CD4-positive, alpha-beta T cell treated with Interleukin-21 for 1 hour (primary cell): ENCODE results near the gene LRP1B.

Source experiments
- DNase-seq: peaks from one replicate; pipeline ENCODE4 v3.0.0-alpha.2; 2020

Gene LRP1B

DNA sequence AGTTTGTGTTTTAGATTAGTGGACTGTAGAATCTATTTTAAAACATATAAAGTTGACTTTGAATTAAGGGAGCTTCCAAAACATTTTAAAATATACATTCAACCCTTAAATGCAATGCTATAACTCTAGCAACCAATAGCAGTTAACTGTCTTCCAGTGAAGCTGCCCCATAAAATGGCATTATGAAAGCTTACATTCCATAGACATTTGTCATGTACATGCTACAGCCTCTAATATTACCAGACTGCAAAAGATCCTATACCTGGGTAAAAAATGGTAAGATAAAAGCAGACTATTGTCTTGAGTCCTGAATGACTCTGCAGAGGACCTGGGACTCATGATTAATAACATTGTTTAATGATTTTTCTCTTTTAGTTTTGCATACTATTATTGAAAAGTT, 489.4 kb downstream of the LRP1B start:
- DNase-seq: no peak

GRCh38 chr2:141639809-141640208, 491.0 kb downstream of the LRP1B start:
- no peak for DNase-seq

GRCh38 chr2:141633132-141633531, 497.7 kb downstream of the LRP1B start:
- no peak for DNase-seq

GRCh38 chr2:141630407-141630930, 500.3 kb downstream of the LRP1B start:
- DNase-seq: no peak

- no peak for DNase-seq
These were observed 510.4 kb downstream of the LRP1B start for GRCh38 chr2:141620372-141620771.

DNA sequence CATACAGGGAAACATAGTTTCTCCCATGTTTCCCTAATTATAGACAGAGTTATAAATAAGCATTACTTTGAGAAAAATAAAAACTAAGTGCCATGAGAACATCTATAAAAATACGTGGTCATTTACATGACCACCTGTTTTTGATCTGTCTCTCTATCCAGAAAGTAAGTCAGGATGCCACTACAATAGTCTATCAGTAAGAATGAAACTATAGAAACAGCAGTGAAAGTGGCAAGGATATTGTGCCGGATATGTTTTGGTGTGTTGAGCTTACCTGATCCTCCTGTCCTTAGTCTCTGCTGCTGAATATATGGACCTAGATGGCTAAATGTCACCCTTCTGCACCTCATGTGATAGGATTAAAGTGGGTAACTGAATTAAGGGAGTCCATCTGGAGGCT, 512.4 kb downstream of the LRP1B start:
- DNase-seq: no peak

DNA sequence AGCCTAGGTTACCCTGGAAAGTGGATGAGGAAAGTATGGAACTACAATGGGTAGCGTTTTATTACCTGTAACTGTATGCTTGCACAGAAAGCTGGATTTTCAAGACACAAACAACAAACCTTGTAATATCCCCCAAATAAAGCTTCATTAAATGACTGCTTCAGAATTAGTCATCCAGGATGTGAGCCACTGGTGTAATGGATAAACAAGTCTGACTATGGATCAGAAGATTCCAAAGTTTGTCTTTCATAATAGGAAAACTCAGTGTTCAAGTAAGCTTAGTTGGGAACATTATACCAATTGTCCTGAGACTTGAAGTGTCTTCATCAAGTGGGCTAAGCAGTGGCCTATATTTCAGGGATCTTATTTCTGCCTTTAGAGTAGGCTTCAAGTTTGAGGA, 518.8 kb downstream of the LRP1B start:
- DNase-seq: no peak

DNA sequence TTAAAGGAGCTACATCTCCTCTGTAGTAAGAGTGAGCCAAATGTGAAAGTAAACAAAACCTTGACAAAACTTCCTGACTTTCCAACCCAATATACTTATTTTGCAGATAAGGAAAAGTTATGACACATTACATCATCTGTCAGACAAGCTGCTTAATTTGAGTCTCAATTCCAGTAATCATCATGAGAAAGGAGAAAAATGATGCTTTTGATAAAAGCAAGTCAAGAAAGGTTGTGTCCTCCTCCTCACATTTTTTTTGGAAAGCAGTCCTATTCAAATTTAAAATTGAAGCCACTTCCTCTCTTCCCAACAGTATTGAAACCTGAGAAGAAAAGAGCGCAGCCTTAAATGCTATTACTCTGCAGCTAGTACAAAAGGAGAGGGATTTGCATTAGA, 519.6 kb downstream of the LRP1B start:
- DNase-seq: no peak

- DNase-seq: no peak
These were observed 520.1 kb downstream of the LRP1B start for GRCh38 chr2:141610564-141611175.

DNA sequence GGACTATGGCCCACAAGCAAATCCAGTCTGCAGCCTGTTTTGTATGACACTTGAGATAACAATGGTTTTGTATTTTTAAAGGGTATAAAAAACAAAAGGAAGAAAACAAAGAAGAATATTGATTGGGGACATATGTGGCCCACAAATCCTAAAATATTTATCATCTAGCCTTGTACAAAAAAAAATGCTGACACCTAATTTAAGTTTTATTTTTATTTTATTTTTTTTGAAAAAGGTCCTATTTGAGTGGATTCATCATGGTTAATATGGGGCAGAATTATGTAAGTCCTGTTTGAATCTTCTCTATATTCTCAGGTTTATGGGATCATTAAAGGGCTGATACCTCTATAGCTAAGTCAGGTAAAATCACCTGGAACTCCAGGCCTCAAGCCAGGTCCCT, 525.7 kb downstream of the LRP1B start:
- DNase-seq: no peak

GRCh38 chr2:141601511-141602152, 529.2 kb downstream of the LRP1B start:
- no peak for DNase-seq

DNA sequence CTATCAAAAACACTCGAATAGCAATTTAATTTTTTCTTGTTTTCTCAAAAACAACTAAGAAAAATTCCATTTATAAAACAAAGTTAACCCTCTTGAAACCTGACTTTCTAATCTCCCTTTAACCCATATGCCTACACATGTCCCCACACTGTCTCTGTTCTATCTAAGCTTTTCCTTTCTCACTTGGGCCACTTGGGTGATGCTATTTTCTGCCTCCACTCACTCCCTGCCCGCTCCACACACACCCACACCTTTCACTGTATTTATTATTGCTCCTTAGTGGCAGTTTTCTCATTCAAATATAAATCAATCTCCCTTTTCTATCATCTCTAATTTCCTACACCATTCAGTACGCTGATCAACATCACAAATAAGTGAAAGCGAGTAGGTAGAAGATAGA, 531.1 kb downstream of the LRP1B start:
- DNase-seq: no peak

GRCh38 chr2:141598982-141599381, 531.8 kb downstream of the LRP1B start:
- no peak for DNase-seq

- DNase-seq: no peak
These were observed 535.4 kb downstream of the LRP1B start for GRCh38 chr2:141595316-141595920.

DNA sequence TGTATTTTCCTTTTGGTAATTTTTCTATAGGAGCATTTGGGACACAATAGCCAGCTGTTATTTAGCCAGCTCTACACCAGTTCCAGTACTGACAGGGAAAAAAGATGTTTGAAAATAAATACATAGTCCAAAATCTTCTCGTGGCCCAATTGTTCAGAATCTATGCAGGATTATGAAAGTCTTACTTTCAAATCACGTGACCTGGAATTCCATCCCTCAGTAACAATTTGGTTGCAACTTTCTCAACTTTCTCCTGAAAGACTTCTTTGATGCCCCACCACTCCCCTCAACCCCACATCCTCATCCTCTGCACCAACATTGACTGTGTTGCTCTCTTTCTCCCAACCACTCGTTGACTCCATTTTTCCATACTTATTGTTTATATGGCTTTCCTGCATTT, 539.0 kb downstream of the LRP1B start:
- DNase-seq: no peak

- DNase-seq: no peak
These were observed 540.2 kb downstream of the LRP1B start for GRCh38 chr2:141590620-141591019.

- DNase-seq: no peak
These were observed 541.5 kb downstream of the LRP1B start for GRCh38 chr2:141589314-141589713.

DNA sequence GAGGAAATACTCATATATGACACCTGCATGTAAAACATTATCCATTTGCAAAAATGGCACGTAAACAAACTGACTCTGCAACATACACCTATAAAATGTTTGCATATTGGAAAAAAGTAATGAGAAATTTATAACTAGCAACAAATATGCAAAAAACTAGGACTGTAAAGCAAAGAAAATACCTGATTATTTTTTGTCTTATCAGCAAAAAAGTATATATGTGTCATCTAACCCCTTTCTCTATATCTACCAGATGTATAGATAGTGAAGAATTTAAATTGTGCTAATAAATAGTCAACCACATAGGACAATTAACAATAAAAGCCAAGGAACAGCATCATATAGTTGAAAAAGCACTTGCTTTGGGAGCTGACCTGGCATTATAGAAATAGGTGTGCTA, 543.8 kb downstream of the LRP1B start:
- no peak for DNase-seq

GRCh38 chr2:141582213-141582612, 548.6 kb downstream of the LRP1B start:
- DNase-seq: no peak

GRCh38 chr2:141579071-141579470, 551.7 kb downstream of the LRP1B start:
- DNase-seq: no peak

- no peak for DNase-seq
These were observed 560.2 kb downstream of the LRP1B start for GRCh38 chr2:141570474-141571131.

- no peak for DNase-seq
These were observed 560.9 kb downstream of the LRP1B start for GRCh38 chr2:141569941-141570340.

DNA sequence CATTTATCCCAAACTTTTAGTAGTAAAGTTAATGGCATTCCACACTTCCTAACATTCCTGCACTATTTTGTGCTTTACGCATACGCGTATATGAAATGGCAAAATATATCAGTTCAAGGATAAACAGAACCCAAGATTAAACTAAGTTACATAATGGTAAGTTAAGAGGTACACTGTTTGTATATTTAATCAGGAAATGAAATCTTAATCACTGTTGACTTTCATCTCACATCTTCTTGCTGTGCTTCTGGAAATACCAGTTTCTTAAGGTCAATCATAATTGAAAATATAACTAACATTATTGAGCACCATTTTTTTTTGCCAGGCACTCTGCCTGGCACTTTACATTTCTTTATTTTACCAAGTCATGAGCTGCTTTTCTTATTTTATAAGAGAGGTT, 565.2 kb downstream of the LRP1B start:
- no peak for DNase-seq

DNA sequence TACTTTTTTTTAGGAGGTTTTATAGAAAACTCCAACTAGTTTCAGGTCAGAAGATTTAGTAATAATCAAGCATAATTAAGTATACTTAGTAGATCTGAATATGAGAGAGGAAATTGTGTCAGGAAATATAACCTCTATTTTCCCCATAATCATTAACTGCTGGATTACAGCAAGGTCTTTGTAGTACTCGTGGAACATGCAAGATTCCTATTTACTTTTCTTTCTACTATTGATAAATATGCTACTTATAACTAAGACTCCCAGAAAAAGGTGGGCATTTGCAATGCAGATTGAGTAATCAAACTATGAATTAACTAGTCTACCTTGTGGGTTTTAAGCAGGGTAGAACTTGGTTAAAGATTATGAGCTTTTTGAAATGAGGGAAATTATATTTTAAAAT, 570.1 kb downstream of the LRP1B start:
- no peak for DNase-seq
